ENCODE data around the gene CABP2. TPM values are rescaled to one million over a fixed set of nuclear protein-coding genes. Genes with fewer than 3 reads are reported as not detected.
"Not testable (repeated sequence)": the region's sequence is repeated elsewhere in the genome, so short reads cannot be mapped to it uniquely, and the experiment has no call there.

Gene CABP2
- total RNA-seq, 2 experiments from 2014 or later, result not detected

GRCh38 chr11:67493548-67494370 lies 29.5 kb downstream of the CABP2 start:
- ChIA-PET CTCF (no interaction called here), POLR2A (interaction anchor here (1.2 kb wide), 1 partner anchor 25 kb away, joined by 4 read pairs; no protein-coding TSS in a partner anchor)
- H3K36me3 Mint-ChIP-seq (ENCODE audit: low read depth), result peaks cover 53% of the 10 kb centered on the region

GRCh38 chr11:67492801-67493547 lies 30.3 kb downstream of the CABP2 start:
- H3K27me3 Mint-ChIP-seq, result no peaks in the 10 kb centered on the region
- peaks cover 14% of the 10 kb centered on the region for H3K4me1 Mint-ChIP-seq
- POLR2A ChIA-PET, result interaction anchor here (0.9 to 3.2 kb wide), 6 partner anchors 9 to 102 kb away, joined by 3 to 27 read pairs (median 4); partner anchors contain the start of gene PTPRCAP
- H3K36me3 Mint-ChIP-seq (ENCODE audit: low read depth), result peaks cover 55% of the 10 kb centered on the region
- peak; percentile 31 for DNase-seq
- H3K9me3 Mint-ChIP-seq, result no peaks in the 10 kb centered on the region
- CTCF ChIA-PET, result no interaction called here
- no peak overlapping the region for H3K4me3 Mint-ChIP-seq
- H3K27ac Mint-ChIP-seq, result no peak overlapping the region

More at GRCh38 chr11:67493548-67494370, 29.5 kb downstream of the CABP2 start:
- H3K9me3 Mint-ChIP-seq, result no peaks in the 10 kb centered on the region
- DNase-seq, result no peak
- H3K4me3 Mint-ChIP-seq, result no peak overlapping the region
- H3K27ac Mint-ChIP-seq, result no peak overlapping the region
- H3K4me1 Mint-ChIP-seq, result peaks cover 6% of the 10 kb centered on the region
- H3K27me3 Mint-ChIP-seq, result no peaks in the 10 kb centered on the region

DNA sequence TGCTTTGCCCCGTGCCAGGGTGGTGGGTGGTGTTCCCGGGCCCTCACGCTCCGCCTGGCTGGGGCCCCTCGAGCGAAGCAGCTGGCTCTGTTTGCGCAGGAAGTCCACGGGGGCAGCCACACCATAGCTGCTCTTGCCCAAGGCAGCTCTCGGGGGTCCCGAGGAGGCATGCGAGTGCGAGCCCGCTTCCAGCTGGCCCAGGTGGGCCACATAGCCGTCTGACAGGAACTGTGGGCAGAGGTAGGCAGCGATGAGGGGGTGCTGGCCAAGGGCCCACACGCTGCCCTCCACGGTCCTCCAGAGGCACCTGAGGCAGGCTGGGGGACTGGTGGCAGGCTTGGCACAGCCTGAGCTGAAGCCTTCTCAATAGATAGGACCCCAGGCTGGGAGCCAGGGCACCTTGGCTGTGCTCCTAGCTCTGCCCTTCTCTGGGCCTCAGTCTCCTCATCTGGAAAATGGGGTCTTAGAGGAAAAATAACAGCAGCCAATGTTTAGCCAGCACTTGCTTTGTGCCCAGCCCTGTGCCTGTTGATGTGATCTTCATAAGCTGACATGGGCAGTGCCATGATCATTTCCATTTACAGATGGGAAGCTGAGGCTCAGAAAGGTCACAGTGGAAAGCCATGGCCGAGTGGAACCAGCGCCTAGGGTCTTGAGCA lies 31.0 kb downstream of the CABP2 start:
- Mint-ChIP-seq H3K4me3 (no peak overlapping the region), H3K9me3 (no peaks in the 10 kb centered on the region), H3K27me3 (no peaks in the 10 kb centered on the region), H3K4me1 (peaks cover 22% of the 10 kb centered on the region), H3K27ac (no peak overlapping the region), H3K36me3 (ENCODE audit: low read depth) (peaks cover 55% of the 10 kb centered on the region)
- no peak for DNase-seq
- ChIA-PET POLR2A (interaction anchor here (0.9 to 3.2 kb wide), 7 partner anchors 8 to 101 kb away, joined by 3 to 27 read pairs (median 4); partner anchors contain the start of gene PTPRCAP), CTCF (no interaction called here)

DNA sequence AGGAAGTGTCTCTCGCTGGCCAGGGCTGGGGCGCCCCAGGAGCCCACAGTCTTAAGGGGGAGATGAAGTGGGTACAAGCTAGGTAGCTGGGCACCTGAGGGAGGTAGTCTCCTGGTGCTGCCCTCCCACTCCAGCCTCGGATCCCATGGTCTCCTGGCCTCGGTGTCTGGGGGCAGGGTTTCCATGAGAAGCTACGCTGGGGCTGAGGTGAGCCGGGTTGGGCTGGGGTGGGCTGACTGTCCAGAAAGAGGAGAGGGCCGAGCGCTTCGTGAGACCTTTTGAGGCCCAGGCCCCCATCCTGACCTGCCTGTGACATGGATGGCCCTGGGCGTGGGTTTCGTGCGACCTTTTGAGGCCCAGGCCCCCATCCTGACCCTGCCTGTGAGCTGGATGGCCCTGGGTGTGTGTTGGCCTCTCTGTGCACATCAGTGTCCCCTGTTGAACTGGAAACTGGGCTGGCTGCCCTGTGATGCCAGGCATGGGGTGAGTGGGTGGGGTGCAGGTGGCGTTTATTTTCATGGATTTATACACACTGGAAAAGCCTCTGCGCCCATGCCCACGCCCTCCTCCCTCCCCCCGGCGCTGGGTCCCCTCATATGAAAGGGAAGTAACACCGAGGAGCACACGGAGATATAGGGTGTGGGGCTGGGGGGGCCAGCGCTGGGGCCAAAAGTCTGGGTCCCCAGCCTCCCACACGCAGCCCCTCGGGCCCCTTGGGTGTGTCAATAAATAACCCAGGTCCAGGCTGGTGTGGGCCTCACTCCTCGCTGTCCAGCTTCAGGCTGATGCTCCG lies 31.8 kb downstream of the CABP2 start:
- Mint-ChIP-seq H3K27ac (no peak overlapping the region), H3K27me3 (no peaks in the 10 kb centered on the region), H3K4me1 (peaks cover 29% of the 10 kb centered on the region), H3K4me3 (no peak overlapping the region), H3K36me3 (ENCODE audit: low read depth) (peaks cover 57% of the 10 kb centered on the region), H3K9me3 (no peaks in the 10 kb centered on the region)
- ChIA-PET POLR2A (interaction anchor here (1.0 to 7.9 kb wide), 8 partner anchors 11 to 203 kb away, joined by 3 to 39 read pairs (median 4); partner anchors contain the start of genes PITPNM1 and PTPRCAP), CTCF (no interaction called here)
- no peak for DNase-seq

DNA sequence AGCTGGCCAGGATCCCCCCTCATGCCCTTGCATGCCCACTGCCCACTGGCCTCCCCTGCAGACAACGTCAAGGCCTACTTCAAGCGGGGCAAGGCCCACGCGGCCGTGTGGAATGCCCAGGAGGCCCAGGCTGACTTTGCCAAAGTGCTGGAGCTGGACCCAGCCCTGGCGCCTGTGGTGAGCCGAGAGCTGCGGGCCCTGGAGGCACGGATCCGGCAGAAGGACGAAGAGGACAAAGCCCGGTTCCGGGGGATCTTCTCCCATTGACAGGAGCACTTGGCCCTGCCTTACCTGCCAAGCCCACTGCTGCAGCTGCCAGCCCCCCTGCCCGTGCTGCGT lies 32.5 kb downstream of the CABP2 start:
- Mint-ChIP-seq H3K4me3 (no peak overlapping the region), H3K4me1 (peaks cover 37% of the 10 kb centered on the region)
- POLR2A ChIA-PET, result interaction anchor here (1.0 to 7.9 kb wide), 7 partner anchors 9 to 202 kb away, joined by 3 to 39 read pairs (median 4); partner anchors contain the start of genes PITPNM1 and PTPRCAP

GRCh38 chr11:67489885-67490726 lies 33.1 kb downstream of the CABP2 start:
- CTCF ChIA-PET, result interaction anchor here (1.8 kb wide), 1 partner anchor 16 kb away, joined by 4 read pairs; the partner anchor contains the start of gene PITPNM1

More for the DNA sequence above, 32.5 kb downstream of the CABP2 start:
- Mint-ChIP-seq H3K36me3 (ENCODE audit: low read depth) (peaks cover 57% of the 10 kb centered on the region), H3K27ac (no peak overlapping the region), H3K27me3 (no peaks in the 10 kb centered on the region), H3K9me3 (no peaks in the 10 kb centered on the region)
- DNase-seq, result no peak
- CTCF ChIA-PET, result no interaction called here

DNA sequence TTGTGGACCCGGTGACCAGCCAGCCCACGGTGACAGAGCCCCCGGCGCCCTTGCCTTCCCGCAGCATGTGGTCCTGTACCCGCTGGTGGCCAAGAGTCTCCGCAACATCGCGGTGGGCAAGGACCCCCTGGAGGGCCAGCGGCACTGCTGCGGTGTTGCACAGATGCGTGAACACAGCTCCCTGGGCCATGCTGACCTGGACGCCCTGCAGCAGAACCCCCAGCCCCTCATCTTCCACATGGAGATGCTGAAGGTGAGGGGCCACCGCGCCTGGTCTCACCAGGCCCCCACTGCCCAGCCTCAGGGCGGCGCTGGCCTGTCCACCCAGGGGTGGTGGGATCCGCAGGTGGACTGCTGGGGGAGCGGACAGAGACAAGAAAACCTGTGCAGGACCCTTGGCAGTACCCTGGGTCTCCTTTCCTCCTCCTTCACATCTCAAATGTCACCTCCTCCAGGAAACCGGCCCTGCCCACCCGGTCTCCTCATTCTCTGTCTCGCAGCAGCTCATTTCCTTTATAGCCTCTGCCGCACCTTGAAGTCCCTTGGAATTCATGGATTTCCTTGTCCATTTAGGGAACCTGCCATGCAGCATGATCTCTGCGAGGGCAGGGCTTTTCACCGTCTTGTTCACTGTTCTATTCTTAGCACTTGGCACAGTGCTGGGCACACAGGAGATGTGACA lies 33.9 kb downstream of the CABP2 start:
- H3K27ac Mint-ChIP-seq, result peak overlapping the region; percentile 99
- H3K4me1 Mint-ChIP-seq, result peaks cover 47% of the 10 kb centered on the region
- H3K36me3 Mint-ChIP-seq (ENCODE audit: low read depth), result peaks cover 61% of the 10 kb centered on the region
- H3K27me3 Mint-ChIP-seq, result no peaks in the 10 kb centered on the region
- ChIA-PET CTCF (interaction anchor here (1.4 to 1.8 kb wide), 2 partner anchors 16 to 77 kb away, joined by 4 to 5 read pairs; partner anchors contain the start of gene PITPNM1), POLR2A (interaction anchor here (0.7 to 7.9 kb wide), 6 partner anchors 11 to 88 kb away, joined by 3 to 39 read pairs (median 4); partner anchors contain the start of genes PITPNM1 and PPP1CA)
- H3K4me3 Mint-ChIP-seq, result no peak overlapping the region
- H3K9me3 Mint-ChIP-seq, result no peaks in the 10 kb centered on the region
- DNase-seq, result no peak

More at GRCh38 chr11:67489885-67490726, 33.1 kb downstream of the CABP2 start:
- Mint-ChIP-seq H3K27me3 (no peaks in the 10 kb centered on the region), H3K9me3 (no peaks in the 10 kb centered on the region), H3K4me1 (peaks cover 40% of the 10 kb centered on the region), H3K4me3 (no peak overlapping the region), H3K27ac (peak overlapping the region; percentile 76), H3K36me3 (ENCODE audit: low read depth) (peaks cover 54% of the 10 kb centered on the region)
- no peak for DNase-seq
- POLR2A ChIA-PET, result interaction anchor here (1.1 to 7.9 kb wide), 6 partner anchors 10 to 202 kb away, joined by 3 to 39 read pairs (median 4); partner anchors contain the start of genes PITPNM1, PPP1CA and PTPRCAP

- no peaks in the 10 kb centered on the region for H3K27me3 Mint-ChIP-seq
- H3K4me3 Mint-ChIP-seq, result peak overlapping the region; percentile 89
- peak overlapping the region; percentile 99 for H3K27ac Mint-ChIP-seq
- no peaks in the 10 kb centered on the region for H3K9me3 Mint-ChIP-seq
- DNase-seq, result peak; percentile 50
- H3K36me3 Mint-ChIP-seq (ENCODE audit: low read depth), result peaks cover 53% of the 10 kb centered on the region
- POLR2A ChIA-PET, result interaction anchor here (0.8 to 7.9 kb wide), 12 partner anchors 11 to 219 kb away, joined by 3 to 94 read pairs (median 8); partner anchors contain the start of genes PITPNM1, POLD4, PPP1CA and PTPRCAP
- CTCF ChIA-PET, result interaction anchor here (1.1 to 1.6 kb wide), 4 partner anchors 10 to 141 kb away, joined by 3 to 4 read pairs (median 3); partner anchors contain the start of gene TBC1D10C
- H3K4me1 Mint-ChIP-seq, result peaks cover 68% of the 10 kb centered on the region
Measured at GRCh38 chr11:67486481-67487195, 36.6 kb downstream of the CABP2 start.

- Mint-ChIP-seq H3K36me3 (ENCODE audit: low read depth) (peaks cover 51% of the 10 kb centered on the region), H3K4me1 (peaks cover 68% of the 10 kb centered on the region), H3K27ac (peak overlapping the region; percentile 99), H3K4me3 (peak overlapping the region; percentile 89)
- peak; percentile 80 for DNase-seq
- CTCF ChIA-PET, result interaction anchor here (0.7 to 1.5 kb wide), 6 partner anchors 17 to 1985 kb away, joined by 3 to 5 read pairs (median 3); partner anchors contain the start of gene PITPNM1
- not testable (repeated sequence) for H3K9me3 Mint-ChIP-seq, H3K27me3 Mint-ChIP-seq
- POLR2A ChIA-PET, result interaction anchor here (0.8 to 7.9 kb wide), 13 partner anchors 10 to 218 kb away, joined by 3 to 94 read pairs (median 6); partner anchors contain the start of genes PITPNM1, POLD4, PPP1CA and PTPRCAP
Measured at GRCh38 chr11:67485873-67486361, 37.3 kb downstream of the CABP2 start.

- Mint-ChIP-seq H3K4me1 (peaks cover 68% of the 10 kb centered on the region), H3K4me3 (peak overlapping the region; percentile 89), H3K27ac (peak overlapping the region; percentile 99), H3K9me3 (no peaks in the 10 kb centered on the region), H3K36me3 (ENCODE audit: low read depth) (peaks cover 42% of the 10 kb centered on the region), H3K27me3 (no peaks in the 10 kb centered on the region)
- peak; percentile 72 for DNase-seq
- POLR2A ChIA-PET, result interaction anchor here (0.9 to 7.9 kb wide), 18 partner anchors 8 to 207 kb away, joined by 3 to 94 read pairs (median 5); partner anchors contain the start of genes PITPNM1, POLD4, PPP1CA and PTPRCAP
- CTCF ChIA-PET, result interaction anchor here (1.3 to 1.7 kb wide), 4 partner anchors 21 to 116 kb away, joined by 3 to 8 read pairs (median 4); partner anchors contain the start of genes PITPNM1 and PPP1CA
Measured at GRCh38 chr11:67484847-67485311, 38.4 kb downstream of the CABP2 start.
